IMR-90 (cell line): Measurements from ENCODE around the gene DBNDD2. TPM values are rescaled to one million over a fixed set of nuclear protein-coding genes. Genes with fewer than 3 reads are reported as not detected.

Experiments used
- ATAC-seq: fragments of 200-7000 bp; cut with Tn5 transposase; 2 replicates; pipeline ENCODE4 v1.9.1; 2020; ENCODE audit warnings: low read depth, mild to moderate bottlenecking, moderate library complexity
- BruUV-seq: library from RNA; stranded (reverse); fragments of 400-500 nt; replicated peaks from 2 replicates; lab custom pipeline; 2021; lab: Mats Ljungman, UMichigan
- CTCF ChIA-PET: fragments of 300-600 bp; formaldehyde crosslinking; extraction: SDS; loops from one replicate; lab custom pipeline; 2021; ENCODE audit warnings: antibody characterized with exemption; lab: Yijun Ruan, JAX
- POLR2A ChIA-PET: fragments of 300-600 bp; sonication (Branson Sonifier 250); formaldehyde crosslinking; loops from one replicate; lab custom pipeline; 2022; ENCODE audit warnings: antibody characterized with exemption; ENCODE audit not compliant: unreplicated experiment; lab: Charles Lee
- DNase-seq: peaks from one replicate; pipeline ENCODE4 v3.0.0; 2013
- H2AFZ ChIP-seq: replicated peaks from 2 replicates; pipeline ENCODE3; 2013; ENCODE audit warnings: low read length, mild to moderate bottlenecking; ENCODE audit not compliant: poor library complexity
- H2AK5ac ChIP-seq: 2 replicates; pipeline ENCODE4 v1.6.1; 2013; ENCODE audit warnings: low read depth, low read length, inconsistent platforms
- H2AK9ac ChIP-seq: replicated peaks from 2 replicates; pipeline ENCODE3; 2013; ENCODE audit warnings: mild to moderate bottlenecking, low read depth, low read length, moderate library complexity; ENCODE audit not compliant: poor library complexity
- H2BK120ac ChIP-seq: 2 replicates; pipeline ENCODE4 v1.6.1; 2013; ENCODE audit warnings: low read depth, low read length, inconsistent platforms
- H2BK15ac ChIP-seq: 3 replicates; pipeline ENCODE4 v1.6.1; 2013; ENCODE audit warnings: low read depth, low read length, inconsistent platforms
- H2BK20ac ChIP-seq: 2 replicates; pipeline ENCODE4 v1.6.1; 2013; ENCODE audit warnings: low read depth, mild to moderate bottlenecking, inconsistent platforms, low read length, moderate library complexity
- H2BK5ac ChIP-seq: 2 replicates; pipeline ENCODE4 v1.6.1; 2013; ENCODE audit warnings: mild to moderate bottlenecking, low read depth, low read length, inconsistent platforms; ENCODE audit not compliant: poor library complexity, severe bottlenecking
- H3K14ac ChIP-seq: replicated peaks from 2 replicates; pipeline ENCODE4 v1.6.1; 2013; ENCODE audit warnings: low read depth, low read length, inconsistent platforms
- H3K18ac ChIP-seq: 2 replicates; pipeline ENCODE4 v1.6.1; 2013; ENCODE audit warnings: low read depth, low read length, control low read depth
- H3K23ac ChIP-seq: 2 replicates; pipeline ENCODE4 v1.6.1; 2013; ENCODE audit warnings: low read depth, low read length, inconsistent platforms
- H3K27ac ChIP-seq: 2 replicates; pipeline ENCODE4 v1.5.1; 2013; ENCODE audit warnings: mild to moderate bottlenecking, control low read depth, low read length; ENCODE audit not compliant: insufficient read depth
- H3K27me3 ChIP-seq: 2 replicates; pipeline ENCODE4 v1.6.1; 2013; ENCODE audit warnings: low read length; ENCODE audit not compliant: control insufficient read depth, insufficient read depth
- H3K36me3 ChIP-seq: 2 replicates; pipeline ENCODE4 v1.6.1; 2013; ENCODE audit warnings: low read length, mixed read lengths; ENCODE audit not compliant: control insufficient read depth, insufficient read depth
- H3K4ac ChIP-seq: 2 replicates; pipeline ENCODE4 v1.6.1; 2013; ENCODE audit warnings: low read depth, low read length, inconsistent platforms
- H3K4me1 ChIP-seq: 2 replicates; pipeline ENCODE4 v1.6.1; 2013; ENCODE audit warnings: low read length, mixed read lengths; ENCODE audit not compliant: control insufficient read depth, insufficient read depth
- H3K4me2 ChIP-seq: 2 replicates; pipeline ENCODE4 v1.6.1; 2013; ENCODE audit warnings: low read depth, mild to moderate bottlenecking, control low read depth, low read length, moderate library complexity
- H3K4me3 ChIP-seq: 2 replicates; pipeline ENCODE4 v1.5.1; 2013; ENCODE audit warnings: low read depth, mild to moderate bottlenecking, control low read depth, low read length, moderate library complexity; ENCODE audit not compliant: insufficient read depth
- H3K56ac ChIP-seq: 2 replicates; pipeline ENCODE4 v1.6.1; 2013; ENCODE audit warnings: low read length, inconsistent platforms; ENCODE audit not compliant: insufficient read depth; ENCODE audit errors: extremely low read depth
- H3K79me1 ChIP-seq, 2 experiments: 2 replicates each; pipeline ENCODE4 v1.6.1; 2013; ENCODE audit warnings: low read length in 2 of 2, inconsistent platforms in 1 of 2, low read depth in 1 of 2
- H3K9ac ChIP-seq: 2 replicates; pipeline ENCODE4 v1.6.1; 2013; ENCODE audit warnings: low read depth, low read length, control low read depth
- H3K9me1 ChIP-seq: 2 replicates; pipeline ENCODE4 v1.6.1; 2013; ENCODE audit warnings: low read length, inconsistent platforms; ENCODE audit not compliant: insufficient read depth
- H3K9me3 ChIP-seq: 2 replicates; pipeline ENCODE4 v1.6.1; 2013; ENCODE audit warnings: low read length; ENCODE audit not compliant: control insufficient read depth, insufficient read depth
- H4K20me1 ChIP-seq: 2 replicates; pipeline ENCODE4 v1.6.1; 2013; ENCODE audit warnings: low read length, inconsistent platforms; ENCODE audit not compliant: insufficient read depth
- H4K5ac ChIP-seq: 2 replicates; pipeline ENCODE4 v1.6.1; 2013; ENCODE audit warnings: mild to moderate bottlenecking, low read depth, low read length, control low read depth
- H4K8ac ChIP-seq, 2 experiments: 2 replicates each; pipeline ENCODE4 v1.6.1; 2013; ENCODE audit warnings: low read depth in 2 of 2, low read length in 2 of 2, control low read depth in 1 of 2, inconsistent platforms in 1 of 2
- H4K91ac ChIP-seq: 2 replicates; pipeline ENCODE4 v1.6.1; 2013; ENCODE audit warnings: low read depth, low read length, inconsistent platforms; ENCODE audit not compliant: insufficient read depth
- BHLHE40 ChIP-seq: fragments of 150-350 bp; IDR thresholded peaks from 2 replicates; pipeline ENCODE4 v1.6.1; 2016; ENCODE audit warnings: mild to moderate bottlenecking, low read depth, low read length
- ELK1 ChIP-seq: fragments of 150-350 bp; IDR thresholded peaks from 2 replicates; pipeline ENCODE4 v1.6.1; 2016; ENCODE audit warnings: low read depth, mild to moderate bottlenecking, low read length, moderate library complexity, borderline replicate concordance
- FOS ChIP-seq: fragments of 150-350 bp; IDR thresholded peaks from 2 replicates; pipeline ENCODE4 v1.6.1; 2016; ENCODE audit warnings: low read depth, low read length
- MAZ ChIP-seq: IDR thresholded peaks from 2 replicates; pipeline ENCODE4 v1.6.1; 2012; ENCODE audit warnings: low read depth, mild to moderate bottlenecking, low read length, improper control_type of control experiment, moderate library complexity, borderline replicate concordance
- NFE2L2 ChIP-seq: fragments of 150-350 bp; IDR thresholded peaks from 2 replicates; pipeline ENCODE4 v1.6.1; 2016; ENCODE audit warnings: low read depth, mild to moderate bottlenecking, low read length
- RAD21 ChIP-seq: IDR thresholded peaks from 2 replicates; pipeline ENCODE4 v1.6.1; 2012; ENCODE audit warnings: low read length, improper control_type of control experiment
- RCOR1 ChIP-seq: IDR thresholded peaks from 2 replicates; pipeline ENCODE4 v1.6.1; 2012; ENCODE audit warnings: mild to moderate bottlenecking, low read length, improper control_type of control experiment; ENCODE audit not compliant: insufficient replicate concordance
- SMC3 ChIP-seq: fragments of 150-350 bp; IDR thresholded peaks from 2 replicates; pipeline ENCODE4 v1.6.1; 2016; ENCODE audit warnings: low read depth, mild to moderate bottlenecking, antibody characterized with exemption, low read length, moderate library complexity
- WGBS, 2 experiments: methylation state at CpG; one replicate each; pipeline versions ENCODE4 v1.1.5 to v1.1.7; 2013; ENCODE audit warnings: missing lambda C conversion rate in 2 of 2; ENCODE audit not compliant: insufficient read length in 1 of 2; ENCODE audit errors: extremely low coverage in 2 of 2; 5-methylcytosine and 5-hydroxymethylcytosine counted together
- dilution Hi-C: fragments of 300-500 bp; cut with HindIII; formaldehyde crosslinking; loops from one replicate; pipeline ENCODE4 v1.14.3; 2018; ENCODE audit warnings: low sequenced_read_pairs; ENCODE audit not compliant: unreplicated experiment
- in situ Hi-C: fragments of 300-500 bp; cut with MboI; formaldehyde crosslinking; loops from 3 replicates; pipeline ENCODE4 v1.14.3; 2019; ENCODE audit warnings: low sequenced_read_pairs, inconsistent platforms, mixed read lengths
- intact Hi-C: fragments of 100-400 bp; cut with micrococcal nuclease; formaldehyde crosslinking; loops from 2 replicates; pipeline ENCODE4 v1.10.0; 2022
- polyA plus RNA-seq, 3 experiments: library from polyadenylated mRNA; depleted of rRNA; stranded (reverse); fragments of >200 nt; gene quantifications; 2 replicates each; pipeline ENCODE4 v1.2.3, GENCODE V29; 2012; ENCODE audit warnings: low replicate concordance in 1 of 3
- total RNA-seq: library from RNA; depleted of rRNA; stranded (reverse); fragments of >200 nt; gene quantifications from 2 replicates; pipeline ENCODE4 v1.2.3, GENCODE V29; 2012

Gene DBNDD2
- total and polyA plus RNA-seq, 2 of the 4 experiments (the other 2 are of a cell fraction) = 1.3 to 9.3 TPM

GRCh38 chr20:45359069-45359405 is 49.1 kb upstream of the DBNDD2 start:
- H3K56ac ChIP-seq = no peak overlapping the region
- H3K9me1 ChIP-seq = peaks cover 18% of the 10 kb centered on the region
- no peak overlapping the region for H3K9ac ChIP-seq
- peak overlapping the region; percentile 15; the same call in 1 of the 2 replicates for H2BK20ac ChIP-seq
- TF ChIP-seq NFE2L2 = no peak
- no peak for TF ChIP-seq MAZ
- no peak for TF ChIP-seq SMC3
- no peak for TF ChIP-seq ELK1
- no peak for TF ChIP-seq BHLHE40
- TF ChIP-seq RAD21 = no peak
- TF ChIP-seq FOS = no peak
- TF ChIP-seq RCOR1 = no peak
- peak overlapping the region; percentile 73; the same call in 2 of the 3 replicates for H2BK15ac ChIP-seq
- H2AK5ac ChIP-seq = peak overlapping the region; percentile 87
- H2AFZ ChIP-seq = peak overlapping the region; percentile 23
- dilution Hi-C loops (no loop called here), in situ Hi-C loops (loop anchor here (5.0 kb wide), 1 partner anchor 78 kb away; no protein-coding TSS in a partner anchor), intact Hi-C loops (no loop called here)
- H2AK9ac ChIP-seq = peak overlapping the region; percentile 62
- no peaks in the 10 kb centered on the region for H3K9me3 ChIP-seq
- H3K27me3 ChIP-seq = no peaks in the 10 kb centered on the region
- H3K27ac ChIP-seq = peak overlapping the region; percentile 49; the same call in 1 of the 2 replicates
- peaks cover 32% of the 10 kb centered on the region for H3K4me1 ChIP-seq
- no peak overlapping the region for H3K4me3 ChIP-seq
- H3K36me3 ChIP-seq = no peaks in the 10 kb centered on the region
- DNase-seq = peak; percentile 44
- no TSS peak for BruUV-seq
- H3K14ac ChIP-seq = peak overlapping the region; percentile 24; the same call in 1 of the 2 replicates
- WGBS, 2 experiments = no CpG with 5 or more reads among the region's 7 CpGs
- H4K91ac ChIP-seq = peak overlapping the region; percentile 41; the same call in 1 of the 2 replicates
- H3K4ac ChIP-seq = peak overlapping the region; percentile 39
- H4K8ac ChIP-seq = peak overlapping the region; percentile 57 to 59; a peak in 3 of 4 replicates
- peak overlapping the region; percentile 68 for H2BK120ac ChIP-seq
- peak overlapping the region; percentile 11; the same call in 1 of the 2 replicates for H4K5ac ChIP-seq
- peak overlapping the region; percentile 30 for H2BK5ac ChIP-seq
- ATAC-seq = no peak
- H3K4me2 ChIP-seq = no peak overlapping the region; the same call in 1 of the 2 replicates
- H4K20me1 ChIP-seq = peaks cover 5% of the 10 kb centered on the region; the same call in 1 of the 2 replicates
- POLR2A ChIA-PET = no interaction called here
- H3K23ac ChIP-seq = peak overlapping the region; percentile 31; the same call in 1 of the 2 replicates
- H3K18ac ChIP-seq = 0 out of 2 replicates have a peak overlapping the region, but pooled peaks have one; percentile 32
- CTCF ChIA-PET = interaction anchor here (0.7 kb wide), 1 partner anchor 15 kb away, joined by 3 read pairs; no protein-coding TSS in a partner anchor
- H3K79me1 ChIP-seq = peaks cover 6 to 19% of the 10 kb centered on the region in 2 experiments; a peak in 3 of 4 replicates
